OCI-LY1 (cell line): Measurements from ENCODE around the gene AGRN.

Source experiments
- H2AFZ ChIP-seq: fragments of 200-600 bp; sonication (generic), shearing (Covaris generic); 2 replicates; pipeline ENCODE4 v1.6.0; 2014; ENCODE audit warnings: antibody characterized with exemption, mild to moderate bottlenecking, low read length
- H3F3A ChIP-seq: fragments of 200-600 bp; sonication (generic), shearing (Covaris generic); 2 replicates; pipeline ENCODE4 v1.6.0; 2014; ENCODE audit warnings: mild to moderate bottlenecking, antibody characterized with exemption, low read length, moderate library complexity; ENCODE audit not compliant: insufficient read depth
- H3K27ac ChIP-seq: fragments of 200-600 bp; sonication (generic); 2 replicates; pipeline ENCODE4 v1.5.1; 2014; ENCODE audit warnings: low read length, mixed run types, mild to moderate bottlenecking, low read depth; ENCODE audit not compliant: poor library complexity, severe bottlenecking
- H3K27me3 ChIP-seq: fragments of 200-600 bp; sonication (generic); 2 replicates; pipeline ENCODE4 v1.6.0; 2014; ENCODE audit warnings: antibody characterized with exemption, mild to moderate bottlenecking, low read length, moderate library complexity; ENCODE audit not compliant: insufficient read depth
- H3K36me3 ChIP-seq: fragments of 200-600 bp; sonication (generic); 2 replicates; pipeline ENCODE4 v1.6.1; 2014; ENCODE audit warnings: mild to moderate bottlenecking, antibody characterized with exemption, low read length, moderate library complexity, mixed read lengths; ENCODE audit not compliant: insufficient read depth
- H3K4me1 ChIP-seq: fragments of 200-600 bp; sonication (generic); 2 replicates; pipeline ENCODE4 v1.5.1; 2014; ENCODE audit warnings: mild to moderate bottlenecking, low read length, moderate library complexity; ENCODE audit not compliant: insufficient read depth, severe bottlenecking
- H3K4me2 ChIP-seq: fragments of 200-600 bp; sonication (generic), shearing (Covaris generic); 2 replicates; pipeline ENCODE4 v1.6.1; 2014; ENCODE audit warnings: low read length
- H3K4me3 ChIP-seq: fragments of 200-600 bp; sonication (generic); 2 replicates; pipeline ENCODE4 v1.5.1; 2014; ENCODE audit warnings: low read length, low read depth, mild to moderate bottlenecking, mixed read lengths; ENCODE audit not compliant: poor library complexity, severe bottlenecking
- H3K79me2 ChIP-seq: fragments of 200-600 bp; shearing (Covaris generic); 2 replicates; pipeline ENCODE4 v1.6.1; 2016; ENCODE audit warnings: mixed run types, low read length, mixed read lengths; ENCODE audit not compliant: insufficient read depth
- H3K9ac ChIP-seq: fragments of 200-600 bp; sonication (generic), shearing (Covaris generic); 2 replicates; pipeline ENCODE4 v1.6.1; 2014; ENCODE audit warnings: mild to moderate bottlenecking, low read length, mixed read lengths
- H3K9me2 ChIP-seq: fragments of 200-600 bp; sonication (generic), shearing (Covaris generic); 2 replicates; pipeline ENCODE4 v1.6.1; 2014; ENCODE audit warnings: low read depth, mild to moderate bottlenecking, low read length, mixed read lengths
- H3K9me3 ChIP-seq: fragments of 200-600 bp; shearing (Covaris generic); 2 replicates; pipeline ENCODE4 v1.6.1; 2014; ENCODE audit warnings: low read length, mixed read lengths
- H4K20me1 ChIP-seq: fragments of 200-600 bp; sonication (generic), shearing (Covaris generic); 2 replicates; pipeline ENCODE4 v1.6.0; 2016; ENCODE audit warnings: mild to moderate bottlenecking, low read length; ENCODE audit not compliant: insufficient read depth
- EZH2 ChIP-seq: fragments of 200-600 bp; sonication (generic), shearing (Covaris generic); IDR thresholded peaks from 2 replicates; pipeline ENCODE4 v1.8.0; 2017; ENCODE audit warnings: borderline replicate concordance, mixed run types, mild to moderate bottlenecking, antibody characterized with exemption, low read length, moderate library complexity, mixed read lengths
- TF ChIP-seq, protein P1 (sequence below): fragments of 200-600 bp; sonication (generic), shearing (Covaris generic); IDR thresholded peaks from 2 replicates; pipeline ENCODE4 v1.5.1; 2017; ENCODE audit warnings: mild to moderate bottlenecking, antibody characterized with exemption, low read length, moderate library complexity, mixed read lengths

AGRN gene

DNA sequence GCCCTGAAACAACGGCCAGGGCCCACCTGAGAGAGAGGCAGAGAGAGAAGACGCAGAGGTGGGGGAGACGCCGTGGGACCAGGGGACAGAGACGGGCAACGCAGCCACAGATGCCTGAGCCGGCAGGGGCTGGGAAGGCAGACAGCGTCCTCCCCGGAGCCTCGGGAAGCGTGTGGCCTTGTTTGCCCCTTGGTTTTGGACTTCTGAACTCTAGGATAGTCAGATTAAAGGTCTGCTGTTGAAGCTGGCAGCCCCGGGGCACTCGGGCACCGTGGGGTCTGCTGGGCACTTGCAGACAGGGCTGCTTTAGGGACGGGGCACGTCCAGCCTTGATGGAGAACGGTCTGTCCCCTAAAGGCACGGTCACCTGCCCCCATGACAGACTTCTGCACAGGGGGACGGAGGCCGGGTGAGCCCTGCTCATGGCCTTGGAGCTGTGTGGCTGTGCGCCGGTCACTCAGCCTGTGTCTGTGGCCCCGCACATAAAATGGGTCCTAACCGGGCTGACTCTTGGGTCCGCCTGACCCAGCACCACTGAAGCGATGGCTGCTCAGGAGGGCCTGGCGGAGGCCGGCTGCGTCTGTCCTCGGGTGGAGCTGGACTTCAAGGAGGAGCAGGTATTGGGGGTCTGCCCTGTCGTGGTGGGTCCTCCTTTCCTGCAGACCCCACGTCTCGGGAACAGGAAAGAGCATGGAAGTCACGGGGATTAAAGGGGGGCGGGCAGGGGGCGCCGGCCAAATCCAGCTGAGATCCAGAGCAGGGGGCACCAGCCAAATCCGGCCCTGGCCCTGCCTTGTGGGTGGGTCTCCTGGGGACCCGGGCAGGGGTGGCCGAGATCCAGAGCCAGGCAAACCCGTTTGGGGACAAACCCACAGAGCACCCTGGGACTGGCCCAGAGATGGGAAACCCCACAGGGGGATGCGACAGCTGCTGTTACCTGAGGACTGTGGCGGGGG is 63.8 kb downstream of the AGRN start:
- Histone ChIP-seq H3K4me2 (no peak overlapping the region), H3K27ac (no peak overlapping the region), H3K9me3 (no peaks in the 10 kb centered on the region), H3K4me3 (no peak overlapping the region), H3K27me3 (0 out of 2 replicates have a peak, but pooled peaks cover 3% of the 10 kb centered on the region), H3K79me2 (no peaks in the 10 kb centered on the region), H3K36me3 (no peaks in the 10 kb centered on the region), H3K9me2 (no peaks in the 10 kb centered on the region), H4K20me1 (no peaks in the 10 kb centered on the region), H2AFZ (no peak overlapping the region), H3K9ac (no peak overlapping the region), H3F3A (no peaks in the 10 kb centered on the region), H3K4me1 (no peaks in the 10 kb centered on the region)
- TF ChIP-seq, protein P1, sequence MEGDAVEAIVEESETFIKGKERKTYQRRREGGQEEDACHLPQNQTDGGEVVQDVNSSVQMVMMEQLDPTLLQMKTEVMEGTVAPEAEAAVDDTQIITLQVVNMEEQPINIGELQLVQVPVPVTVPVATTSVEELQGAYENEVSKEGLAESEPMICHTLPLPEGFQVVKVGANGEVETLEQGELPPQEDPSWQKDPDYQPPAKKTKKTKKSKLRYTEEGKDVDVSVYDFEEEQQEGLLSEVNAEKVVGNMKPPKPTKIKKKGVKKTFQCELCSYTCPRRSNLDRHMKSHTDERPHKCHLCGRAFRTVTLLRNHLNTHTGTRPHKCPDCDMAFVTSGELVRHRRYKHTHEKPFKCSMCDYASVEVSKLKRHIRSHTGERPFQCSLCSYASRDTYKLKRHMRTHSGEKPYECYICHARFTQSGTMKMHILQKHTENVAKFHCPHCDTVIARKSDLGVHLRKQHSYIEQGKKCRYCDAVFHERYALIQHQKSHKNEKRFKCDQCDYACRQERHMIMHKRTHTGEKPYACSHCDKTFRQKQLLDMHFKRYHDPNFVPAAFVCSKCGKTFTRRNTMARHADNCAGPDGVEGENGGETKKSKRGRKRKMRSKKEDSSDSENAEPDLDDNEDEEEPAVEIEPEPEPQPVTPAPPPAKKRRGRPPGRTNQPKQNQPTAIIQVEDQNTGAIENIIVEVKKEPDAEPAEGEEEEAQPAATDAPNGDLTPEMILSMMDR: no peak
- no peak for TF ChIP-seq EZH2

GRCh38 chr1:1084372-1085170 is 64.7 kb downstream of the AGRN start:
- Histone ChIP-seq H3K27me3 (0 out of 2 replicates have a peak, but pooled peaks cover 3% of the 10 kb centered on the region), H3F3A (no peaks in the 10 kb centered on the region), H2AFZ (no peak overlapping the region), H3K36me3 (no peaks in the 10 kb centered on the region), H4K20me1 (no peaks in the 10 kb centered on the region), H3K27ac (no peak overlapping the region), H3K4me2 (no peak overlapping the region), H3K4me3 (no peak overlapping the region), H3K9me2 (no peaks in the 10 kb centered on the region), H3K9me3 (no peaks in the 10 kb centered on the region), H3K79me2 (no peaks in the 10 kb centered on the region), H3K4me1 (no peaks in the 10 kb centered on the region), H3K9ac (no peak overlapping the region)
- TF ChIP-seq, protein P1: no peak
- TF ChIP-seq EZH2: no peak

GRCh38 chr1:1085171-1085841 is 65.4 kb downstream of the AGRN start:
- Histone ChIP-seq H2AFZ (no peak overlapping the region), H3K9ac (no peak overlapping the region)

More at GRCh38 chr1:1085171-1085841, 65.4 kb downstream of the AGRN start:
- Histone ChIP-seq H3K9me3 (no peaks in the 10 kb centered on the region), H4K20me1 (no peaks in the 10 kb centered on the region), H3K27ac (no peak overlapping the region), H3K4me3 (no peak overlapping the region), H3K9me2 (no peaks in the 10 kb centered on the region), H3K79me2 (no peaks in the 10 kb centered on the region), H3K4me2 (no peak overlapping the region), H3K4me1 (no peaks in the 10 kb centered on the region), H3K36me3 (no peaks in the 10 kb centered on the region), H3F3A (no peaks in the 10 kb centered on the region), H3K27me3 (0 out of 2 replicates have a peak, but pooled peaks cover 3% of the 10 kb centered on the region)
- TF ChIP-seq, protein P1: no peak
- no peak for TF ChIP-seq EZH2
